SJCRH30 (cell line): Measurements from ENCODE around the gene MYH16. TPM values are rescaled to one million over a fixed set of nuclear protein-coding genes. Genes with fewer than 3 reads are reported as not detected.
A peak's percentile ranks its signal among the peaks of the same experiment; 100 is the strongest.
"Not testable (repeated sequence)": the region's sequence is repeated elsewhere in the genome, so short reads cannot be mapped to it uniquely, and the experiment has no call there.

ENCODE experiments used
- DNase-seq, 2 experiments: peaks; one replicate each; pipeline ENCODE4 v3.0.0-alpha.2; 2015 to 2020
- H3K27ac ChIP-seq: fragments of 250-450 bp; sonication (Bioruptor Pico); 2 replicates; pipeline ENCODE4 v1.5.1; 2020; ENCODE audit warnings: mild to moderate bottlenecking, moderate library complexity
- H3K27me3 ChIP-seq: fragments of 250-450 bp; sonication (Bioruptor Pico); 2 replicates; pipeline ENCODE4 v1.5.1; 2020; ENCODE audit warnings: mild to moderate bottlenecking, moderate library complexity
- H3K36me3 ChIP-seq: fragments of 250-450 bp; sonication (Bioruptor Pico); 2 replicates; pipeline ENCODE4 v1.5.1; 2020; ENCODE audit warnings: mild to moderate bottlenecking, moderate library complexity
- H3K4me1 ChIP-seq: fragments of 250-450 bp; sonication (Bioruptor Pico); 2 replicates; pipeline ENCODE4 v1.5.1; 2020; ENCODE audit warnings: mild to moderate bottlenecking, moderate library complexity
- H3K4me3 ChIP-seq: fragments of 250-450 bp; sonication (Bioruptor Pico); 2 replicates; pipeline ENCODE4 v1.5.1; 2020; ENCODE audit warnings: mild to moderate bottlenecking, moderate library complexity
- H3K9me3 ChIP-seq: fragments of 250-450 bp; sonication (Bioruptor Pico); replicated peaks from 2 replicates; pipeline ENCODE4 v1.5.1; 2020; ENCODE audit warnings: mild to moderate bottlenecking, moderate library complexity
- total RNA-seq: library from RNA; depleted of rRNA; stranded (reverse); fragments of >200 nt; shearing (Covaris generic); gene quantifications from 2 replicates; pipeline ENCODE4 v1.2.3, GENCODE V29; 2014; rRNA removed

Gene MYH16
- total RNA-seq, result 0.12 TPM in 1 of 2 replicates, not detected in the other

DNA sequence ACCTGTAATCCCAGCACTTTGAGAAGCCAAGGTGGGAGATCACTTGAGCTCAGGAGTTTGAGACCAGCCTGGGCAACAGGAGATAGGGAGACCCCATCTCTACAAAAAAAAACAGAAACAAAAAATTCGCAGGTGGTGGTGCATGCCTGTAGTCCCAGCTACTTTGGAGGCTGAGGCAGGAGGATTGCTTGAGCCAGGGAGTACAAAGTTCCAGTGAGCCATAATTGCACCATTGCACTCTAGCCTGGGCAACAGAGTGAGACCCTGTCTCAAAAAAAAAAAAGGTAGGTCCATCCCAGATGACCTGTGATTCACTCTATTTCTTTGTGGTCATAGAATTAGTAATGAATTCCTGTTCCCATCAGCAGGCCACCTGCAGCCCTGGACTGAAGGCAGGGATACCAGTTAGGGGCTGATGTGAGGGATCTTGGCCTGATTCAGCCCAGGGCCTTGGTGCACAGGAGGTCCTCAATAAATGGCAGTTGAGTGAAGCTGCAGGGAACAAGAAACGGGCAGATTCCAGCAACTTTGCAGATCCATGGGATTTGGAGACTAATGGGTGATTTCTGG, at the start of gene MYH16:
Gene MYH16, plus strand, starts transcription at position 364 of the 570 bp plus-strand sequence.
- DNase-seq, result no peak
- Histone ChIP-seq H3K27me3 (no peaks in the 10 kb centered on the region), H3K4me3 (no peak within 1 kb of the TSS), H3K36me3 (no peaks in the 10 kb centered on the region), H3K9me3 (no peaks in the 10 kb centered on the region), H3K4me1 (0 out of 2 replicates have a peak, but pooled peaks cover 4% of the 10 kb centered on the region), H3K27ac (no peak within 1 kb of the TSS)

DNA sequence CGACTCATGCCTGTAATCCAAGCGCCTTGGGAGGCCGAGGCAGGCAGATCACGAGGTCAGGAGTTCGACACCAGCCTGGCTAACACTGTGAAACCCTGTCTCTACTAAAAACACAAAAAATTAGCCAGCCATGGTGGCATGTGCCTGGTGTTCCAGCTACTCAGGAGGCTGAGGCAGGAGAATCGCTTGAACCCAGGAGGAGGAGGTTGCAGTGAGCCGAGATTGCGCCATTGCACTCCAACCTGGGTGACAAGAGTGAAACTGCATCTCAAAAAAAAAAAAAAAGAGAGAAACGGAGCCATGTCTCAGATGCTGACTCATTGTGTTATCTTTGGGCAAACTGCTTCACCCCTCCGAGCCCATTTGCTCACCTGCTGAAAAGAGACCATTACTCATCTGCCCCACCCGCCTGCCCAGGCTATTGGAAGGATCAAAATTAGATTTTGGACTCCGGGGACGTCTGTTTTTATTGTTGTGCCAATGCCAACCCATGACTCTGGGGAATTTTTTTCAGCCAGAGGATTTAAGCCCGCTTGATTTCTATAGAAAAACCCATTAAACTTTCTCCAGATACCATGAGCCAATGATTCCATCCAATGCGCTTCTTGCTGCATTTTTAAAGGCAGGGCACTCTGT, 48.3 kb upstream of the MYH16 start:
- H3K36me3 ChIP-seq, DNase-seq, H3K27me3 ChIP-seq, H3K27ac ChIP-seq, H3K4me3 ChIP-seq, H3K4me1 ChIP-seq, H3K9me3 ChIP-seq: not testable (repeated sequence)

GRCh38 chr7:99224899-99225265, 47.8 kb upstream of the MYH16 start:
- H3K4me1 ChIP-seq, result 0 out of 2 replicates have a peak, but pooled peaks cover 3% of the 10 kb centered on the region
- no peak overlapping the region for H3K27ac ChIP-seq
- no peaks in the 10 kb centered on the region for H3K9me3 ChIP-seq
- no peak for DNase-seq
- H3K36me3 ChIP-seq, result no peaks in the 10 kb centered on the region
- no peak overlapping the region for H3K4me3 ChIP-seq
- H3K27me3 ChIP-seq, result no peaks in the 10 kb centered on the region

- Histone ChIP-seq H3K27ac (no peak overlapping the region), H3K4me3 (no peak overlapping the region), H3K4me1 (0 out of 2 replicates have a peak, but pooled peaks cover 3% of the 10 kb centered on the region), H3K27me3 (0 out of 2 replicates have a peak, but pooled peaks cover 3% of the 10 kb centered on the region), H3K36me3 (no peaks in the 10 kb centered on the region), H3K9me3 (no peaks in the 10 kb centered on the region)
- no peak for DNase-seq
Measured at GRCh38 chr7:99229234-99229633, 43.4 kb upstream of the MYH16 start.

- no peak for DNase-seq
- Histone ChIP-seq H3K36me3 (no peaks in the 10 kb centered on the region), H3K4me1 (no peaks in the 10 kb centered on the region), H3K9me3 (peaks cover under 1% of the 10 kb centered on the region; the same call in 1 of the 2 replicates), H3K4me3 (no peak overlapping the region), H3K27me3 (0 out of 2 replicates have a peak, but pooled peaks cover 3% of the 10 kb centered on the region), H3K27ac (no peak overlapping the region)
Measured at GRCh38 chr7:99232082-99232770, 40.4 kb upstream of the MYH16 start.

DNA sequence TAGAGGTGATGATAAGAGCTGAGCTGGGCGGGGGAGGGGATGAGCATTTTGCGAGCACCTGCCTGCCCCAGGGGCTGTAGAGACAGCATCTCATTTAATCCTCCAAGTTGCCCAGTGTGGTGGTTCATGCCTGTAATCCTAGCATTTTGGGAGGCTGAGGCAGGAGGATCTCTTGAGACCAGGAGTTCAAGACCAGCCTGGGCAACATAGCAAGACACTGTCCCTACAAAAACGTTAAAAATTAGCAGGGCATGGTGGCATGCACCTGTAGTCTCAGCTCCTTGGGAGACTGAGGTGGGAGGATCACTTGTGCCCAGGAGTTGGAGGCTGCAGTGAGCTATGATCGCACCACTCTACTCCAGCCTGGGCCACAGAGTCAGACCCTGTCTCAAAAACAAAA, 39.7 kb upstream of the MYH16 start:
- not testable (repeated sequence) for H3K36me3 ChIP-seq, H3K27ac ChIP-seq, H3K4me3 ChIP-seq, DNase-seq, H3K27me3 ChIP-seq, H3K4me1 ChIP-seq, H3K9me3 ChIP-seq

DNA sequence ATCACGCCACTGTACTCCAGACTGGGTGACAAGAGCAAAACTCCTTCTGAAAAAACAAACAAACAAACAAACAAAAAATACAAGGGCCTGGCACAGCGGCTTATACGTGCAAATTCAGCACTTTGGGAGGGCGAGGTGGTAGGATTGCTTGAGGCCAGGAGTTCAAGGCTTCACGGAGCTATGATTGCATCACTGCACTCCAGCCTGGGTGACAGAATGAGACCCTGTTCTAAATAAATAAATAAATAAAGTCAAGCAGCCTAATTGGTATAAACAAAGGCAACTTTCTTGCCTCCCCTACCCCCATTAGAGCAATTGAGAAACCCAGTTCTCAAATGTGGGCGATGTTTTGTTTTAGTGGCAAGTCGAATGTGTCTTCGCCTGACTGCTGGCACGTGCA, 38.5 kb upstream of the MYH16 start:
- Histone ChIP-seq H3K27me3 (0 out of 2 replicates have a peak, but pooled peaks cover 3% of the 10 kb centered on the region), H3K9me3 (peaks cover 3% of the 10 kb centered on the region; the same call in 1 of the 2 replicates), H3K4me3 (no peak overlapping the region), H3K36me3 (no peaks in the 10 kb centered on the region), H3K27ac (no peak overlapping the region), H3K4me1 (no peaks in the 10 kb centered on the region)
- DNase-seq, result no peak

DNA sequence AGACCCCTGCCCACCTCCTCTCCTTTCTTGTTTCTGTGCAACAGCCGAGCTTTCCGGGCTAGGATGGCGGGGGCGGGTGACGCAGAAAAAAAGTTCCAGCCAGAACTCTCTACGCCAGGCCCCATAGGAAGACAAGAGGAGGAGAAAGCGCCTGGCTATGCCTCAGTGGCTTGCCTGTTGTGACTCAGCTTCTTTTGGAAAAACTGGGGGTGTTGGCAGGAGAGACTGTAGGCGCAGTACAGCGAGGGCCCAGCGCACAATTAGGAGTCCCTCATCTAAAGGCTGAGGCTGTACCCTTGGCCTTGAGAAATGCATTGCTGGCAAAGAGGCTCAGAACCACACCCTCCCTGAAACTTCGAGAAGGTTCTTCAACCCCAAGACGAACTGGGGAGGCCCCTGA, 36.7 kb upstream of the MYH16 start:
- no peak overlapping the region for H3K27ac ChIP-seq
- DNase-seq, result no peak
- 0 out of 2 replicates have a peak, but pooled peaks cover 3% of the 10 kb centered on the region for H3K27me3 ChIP-seq
- H3K36me3 ChIP-seq, result no peaks in the 10 kb centered on the region
- H3K4me1 ChIP-seq, result no peaks in the 10 kb centered on the region
- H3K9me3 ChIP-seq, result peaks cover 3% of the 10 kb centered on the region; the same call in 1 of the 2 replicates
- no peak overlapping the region for H3K4me3 ChIP-seq

- not testable (repeated sequence) for H3K4me1 ChIP-seq, DNase-seq, H3K27ac ChIP-seq, H3K4me3 ChIP-seq, H3K36me3 ChIP-seq, H3K27me3 ChIP-seq, H3K9me3 ChIP-seq
Measured at GRCh38 chr7:99237876-99238275, 34.8 kb upstream of the MYH16 start.

DNA sequence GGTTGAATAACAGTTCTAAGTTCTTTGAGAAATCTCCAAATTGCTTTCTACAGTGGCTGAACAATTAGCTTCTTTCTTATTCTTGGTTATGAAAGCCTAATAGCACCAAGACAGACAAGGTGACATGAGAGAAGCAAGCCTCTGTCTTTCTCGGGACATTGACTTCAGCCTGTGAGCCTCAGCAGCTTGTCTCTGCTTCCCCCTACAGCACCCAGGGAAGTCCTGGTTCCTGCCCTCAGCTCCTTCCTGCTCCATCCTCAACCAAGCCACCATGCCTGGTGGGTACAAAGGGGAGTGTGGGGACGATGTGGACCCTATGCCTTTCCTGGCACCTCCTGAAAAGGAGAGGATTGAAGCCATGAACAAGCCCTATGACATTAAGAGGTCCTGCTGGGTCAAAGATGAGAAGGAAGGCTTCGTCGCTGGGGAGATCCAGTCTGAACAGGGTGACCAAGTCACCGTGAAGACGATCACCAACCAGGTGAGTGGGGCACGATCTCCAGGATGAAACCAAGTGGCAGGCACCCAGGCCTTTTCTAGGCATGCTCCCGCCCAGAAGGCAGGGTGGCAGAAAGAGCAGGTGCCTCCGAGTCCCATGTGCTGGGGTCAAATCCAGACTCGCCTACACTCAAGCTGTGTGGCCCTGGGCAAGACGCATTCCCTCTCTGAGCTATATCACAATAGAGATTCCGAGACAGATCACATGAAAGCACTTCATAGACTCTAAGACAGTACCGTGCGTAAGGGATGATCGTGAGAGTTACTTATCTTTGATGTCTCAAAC, 33.9 kb upstream of the MYH16 start:
- Histone ChIP-seq H3K4me1 (no peaks in the 10 kb centered on the region), H3K36me3 (no peaks in the 10 kb centered on the region), H3K27ac (no peak overlapping the region), H3K9me3 (peaks cover 3% of the 10 kb centered on the region; the same call in 1 of the 2 replicates), H3K4me3 (no peak overlapping the region), H3K27me3 (no peaks in the 10 kb centered on the region)
- no peak for DNase-seq

DNA sequence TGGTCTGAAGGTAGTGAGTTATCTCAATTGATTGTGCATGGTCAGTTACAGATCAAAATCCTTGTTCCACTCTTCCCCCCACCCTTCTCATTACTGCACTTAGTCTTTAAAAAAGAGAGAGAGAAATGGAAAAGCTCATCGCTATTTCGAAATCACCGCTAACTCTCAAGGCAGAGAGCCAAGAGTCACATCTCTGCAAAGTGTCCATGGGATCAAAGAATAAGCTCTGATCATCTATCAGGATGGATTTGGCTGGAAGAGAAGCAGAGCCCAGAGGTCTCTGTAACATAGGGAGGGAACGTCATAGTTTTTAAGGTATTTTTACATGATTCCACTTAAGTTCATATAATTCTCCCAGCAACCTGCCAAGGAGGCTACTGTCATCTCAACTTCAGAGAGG, 30.0 kb upstream of the MYH16 start:
- DNase-seq, result no peak
- Histone ChIP-seq H3K27ac (no peak overlapping the region), H3K27me3 (no peaks in the 10 kb centered on the region), H3K36me3 (no peaks in the 10 kb centered on the region), H3K4me1 (no peaks in the 10 kb centered on the region), H3K9me3 (no peaks in the 10 kb centered on the region), H3K4me3 (no peak overlapping the region)

DNA sequence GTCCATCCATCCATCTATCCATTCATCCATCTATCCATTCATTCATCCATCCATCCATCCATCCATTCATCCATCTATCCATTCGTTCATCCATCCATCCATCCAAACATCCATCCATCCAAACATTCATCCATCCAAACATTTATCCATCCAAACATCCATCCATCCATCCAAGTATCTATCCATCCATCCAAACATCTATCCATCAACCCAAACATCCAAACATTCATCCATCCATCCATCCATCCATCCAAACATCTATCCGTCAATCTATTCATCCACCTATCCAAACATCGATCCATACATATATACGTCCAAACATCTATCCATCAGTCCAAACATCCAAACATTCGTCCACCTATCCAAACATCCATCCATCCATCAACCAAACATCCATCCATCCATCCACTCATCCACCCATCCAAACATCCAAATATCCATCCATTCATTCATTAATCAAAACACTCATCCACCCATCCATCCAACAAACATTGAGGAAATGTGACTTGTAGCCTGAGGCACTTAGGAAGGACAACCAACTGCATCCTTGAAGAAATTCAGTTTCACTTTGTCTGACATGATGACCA, 28.8 kb upstream of the MYH16 start:
- H3K4me1 ChIP-seq, result no peaks in the 10 kb centered on the region
- no peak overlapping the region for H3K27ac ChIP-seq
- no peaks in the 10 kb centered on the region for H3K27me3 ChIP-seq
- no peak for DNase-seq
- no peak overlapping the region for H3K4me3 ChIP-seq
- H3K36me3 ChIP-seq, result no peaks in the 10 kb centered on the region
- no peaks in the 10 kb centered on the region for H3K9me3 ChIP-seq

- H3K27ac ChIP-seq, result no peak overlapping the region
- no peaks in the 10 kb centered on the region for H3K4me1 ChIP-seq
- H3K36me3 ChIP-seq, result no peaks in the 10 kb centered on the region
- DNase-seq, result peak; percentile 18 to 30
- no peaks in the 10 kb centered on the region for H3K27me3 ChIP-seq
- no peak overlapping the region for H3K4me3 ChIP-seq
- H3K9me3 ChIP-seq, result no peaks in the 10 kb centered on the region
Measured at GRCh38 chr7:99244939-99245338, 27.7 kb upstream of the MYH16 start.

GRCh38 chr7:99248391-99249095, 24.1 kb upstream of the MYH16 start:
- no peaks in the 10 kb centered on the region for H3K4me1 ChIP-seq
- no peak overlapping the region for H3K4me3 ChIP-seq
- H3K27me3 ChIP-seq, result peaks cover 8% of the 10 kb centered on the region; the same call in 1 of the 2 replicates
- no peaks in the 10 kb centered on the region for H3K9me3 ChIP-seq
- no peak overlapping the region for H3K27ac ChIP-seq
- DNase-seq, result no peak
- H3K36me3 ChIP-seq, result no peaks in the 10 kb centered on the region
